Activated CD4-positive, alpha-beta T cell treated with anti-CD3 and anti-CD28 coated beads, Interleukin-2, Interleukin-6, amounts not matched to agents 100 ng/mL and 50 ng/mL, durations not matched to agents 16 hours and 8 hours (primary cell): ENCODE data around the gene EPN2.

Experiments used
- DNase-seq: peaks from one replicate; pipeline ENCODE4 v3.0.0-alpha.2; 2020

Gene EPN2

DNA sequence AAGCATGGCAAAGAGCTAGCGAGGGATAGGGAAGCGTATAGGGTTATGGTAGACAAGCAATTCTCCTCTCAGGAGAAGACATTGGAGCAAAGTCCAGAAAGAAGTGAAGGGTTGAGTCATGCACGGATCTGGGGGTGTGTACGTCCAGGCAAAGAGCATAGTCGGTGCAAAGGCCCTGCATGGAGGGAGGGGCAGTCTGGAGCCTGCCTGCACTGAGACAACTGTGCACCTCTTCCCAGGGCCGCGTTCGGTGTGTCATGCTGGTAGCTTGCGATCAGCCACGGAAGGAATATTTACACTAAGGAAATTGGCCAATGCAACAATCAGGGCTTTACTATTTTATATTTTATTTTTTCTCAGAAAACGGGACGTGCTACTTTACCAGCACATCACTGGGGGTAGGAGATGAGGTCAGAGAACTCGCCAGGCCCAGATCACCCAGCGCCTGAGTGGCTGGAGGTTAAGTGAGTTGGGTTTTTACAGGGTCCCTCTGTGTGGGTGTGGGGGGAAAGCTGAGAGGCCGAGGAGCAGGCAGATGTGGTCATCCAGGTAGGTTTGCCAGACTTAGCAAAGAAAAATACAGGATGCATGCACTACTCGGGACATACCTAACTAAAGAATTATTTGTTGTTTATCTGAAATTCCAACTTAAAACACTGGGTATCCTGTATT lies 132.1 kb downstream of the EPN2 start:
- DNase-seq: no peak

DNA sequence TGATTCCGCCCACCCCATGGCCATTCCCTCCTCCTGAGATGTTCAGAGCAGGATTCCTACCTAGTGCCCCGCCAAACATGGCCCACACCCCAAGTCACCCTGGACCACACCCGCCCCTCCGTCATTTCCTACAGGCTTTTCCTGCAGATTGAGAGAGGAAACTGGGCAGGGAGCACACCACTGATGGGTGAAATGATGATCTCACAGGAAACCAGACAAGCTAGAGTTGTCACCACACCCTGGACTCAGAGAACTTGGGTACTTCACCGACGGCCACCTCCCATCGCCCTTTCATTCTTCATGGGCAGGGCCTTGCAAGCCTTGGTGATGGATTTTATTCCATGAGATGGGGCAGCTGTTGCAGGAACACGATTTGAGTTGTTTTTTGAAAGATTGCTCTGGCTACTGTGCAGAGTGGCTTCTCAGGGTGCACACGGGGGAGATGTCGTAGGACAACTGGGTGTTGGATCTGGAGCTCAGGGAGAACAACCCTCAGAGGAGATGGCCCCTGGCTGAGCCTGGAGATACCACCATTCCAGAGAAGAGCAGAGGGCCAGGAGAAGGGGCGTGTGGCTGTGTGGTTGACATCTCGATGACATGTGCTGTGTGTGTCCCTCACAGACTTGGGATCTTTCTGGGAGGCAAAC lies 132.8 kb downstream of the EPN2 start:
- peak; percentile 51 for DNase-seq

DNA sequence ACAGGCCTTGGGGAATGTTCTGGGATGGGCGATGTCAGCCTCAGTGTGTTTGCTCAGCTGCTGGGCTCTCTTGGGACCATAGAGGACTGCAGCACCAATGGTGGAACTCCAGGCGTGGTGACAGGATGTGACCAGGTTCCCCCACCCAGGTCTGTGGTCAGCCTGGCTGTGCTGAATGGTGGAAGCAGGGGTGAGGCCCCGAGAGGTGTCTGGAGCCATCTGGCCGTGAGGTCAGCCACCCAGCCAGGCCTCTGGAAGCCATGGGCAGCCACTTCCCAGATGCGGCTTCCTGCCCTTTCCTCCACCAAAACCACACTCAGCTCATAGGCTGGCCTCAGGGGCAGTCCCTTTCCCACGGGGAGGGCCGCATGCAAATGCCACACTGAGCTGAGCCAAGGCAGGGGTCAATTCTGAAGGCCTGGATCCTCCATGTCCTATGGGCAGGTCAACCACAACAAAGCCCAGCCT lies 133.4 kb downstream of the EPN2 start:
- peak; percentile 26 for DNase-seq

DNA sequence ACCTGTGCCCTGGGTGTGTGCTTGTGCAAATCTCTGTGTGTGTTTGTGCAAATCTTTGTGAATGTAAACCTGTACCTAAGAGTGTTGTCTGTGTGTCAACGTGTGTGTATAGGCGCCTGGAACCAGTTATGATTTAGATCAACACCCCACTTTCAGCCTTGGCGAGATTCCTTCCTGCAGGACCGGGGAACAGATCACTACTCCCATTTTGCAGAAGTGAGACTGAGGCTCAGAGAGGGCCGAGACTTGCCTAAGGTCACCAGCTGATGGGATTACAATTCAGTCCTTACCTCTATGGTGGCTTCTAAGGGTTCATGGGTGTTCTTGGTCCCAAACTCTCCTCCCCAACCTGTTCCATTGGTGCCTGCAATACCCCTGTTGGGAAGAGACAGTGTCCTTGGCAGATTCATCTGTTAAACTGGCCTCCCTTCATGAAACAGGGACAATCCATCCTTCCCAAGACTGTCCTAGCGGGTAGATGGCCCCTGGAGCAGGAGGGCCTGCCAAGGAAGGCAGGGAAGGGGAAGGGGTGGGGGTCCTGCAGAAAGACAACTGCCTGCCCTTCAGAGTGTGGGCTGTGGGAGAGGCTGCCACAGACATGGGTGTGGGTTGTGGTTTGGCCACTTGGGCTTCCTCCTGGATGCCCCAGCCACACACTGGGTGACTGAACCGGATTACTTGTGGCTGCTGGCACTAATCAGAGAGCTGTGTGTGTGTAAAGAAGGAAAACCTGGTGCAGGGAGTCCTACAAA lies 134.3 kb downstream of the EPN2 start:
- DNase-seq: no peak

DNA sequence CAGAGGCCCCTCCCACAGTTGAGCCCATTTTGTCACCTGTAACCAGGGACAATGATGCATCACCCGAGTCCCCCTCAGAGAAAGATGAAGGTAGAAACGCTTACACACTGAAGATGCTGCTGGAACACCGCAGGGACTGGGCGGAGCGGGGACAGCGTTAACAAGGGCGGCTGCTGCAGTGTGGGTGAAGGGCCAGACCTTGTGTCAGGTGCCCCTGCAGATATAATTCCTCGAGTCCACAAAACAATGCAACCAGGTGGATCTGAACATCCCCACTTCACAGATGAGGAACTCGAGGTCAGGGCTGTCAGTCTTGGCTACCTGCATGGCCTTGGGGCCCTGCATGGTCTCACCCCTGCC lies 134.8 kb downstream of the EPN2 start:
- no peak for DNase-seq

DNA sequence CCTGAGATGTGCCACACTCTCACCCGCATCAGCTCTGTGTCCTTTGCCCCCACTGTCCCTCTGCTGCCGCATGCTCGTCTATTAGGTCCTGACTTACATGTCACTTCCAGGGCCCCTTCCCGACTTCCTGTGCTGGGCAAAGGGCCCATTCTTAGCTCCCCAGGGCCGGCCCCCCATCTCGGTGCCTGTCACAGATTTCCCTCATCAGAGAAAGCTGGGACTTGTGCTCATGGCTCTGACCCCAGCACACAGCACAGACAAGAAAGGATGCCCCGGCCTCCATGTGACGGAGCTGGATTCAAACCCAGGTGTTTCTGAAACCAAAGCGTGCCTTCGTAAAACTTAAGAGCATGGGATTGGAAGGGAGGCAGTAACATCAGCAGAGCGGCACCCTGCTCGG lies 135.3 kb downstream of the EPN2 start:
- no peak for DNase-seq

DNA sequence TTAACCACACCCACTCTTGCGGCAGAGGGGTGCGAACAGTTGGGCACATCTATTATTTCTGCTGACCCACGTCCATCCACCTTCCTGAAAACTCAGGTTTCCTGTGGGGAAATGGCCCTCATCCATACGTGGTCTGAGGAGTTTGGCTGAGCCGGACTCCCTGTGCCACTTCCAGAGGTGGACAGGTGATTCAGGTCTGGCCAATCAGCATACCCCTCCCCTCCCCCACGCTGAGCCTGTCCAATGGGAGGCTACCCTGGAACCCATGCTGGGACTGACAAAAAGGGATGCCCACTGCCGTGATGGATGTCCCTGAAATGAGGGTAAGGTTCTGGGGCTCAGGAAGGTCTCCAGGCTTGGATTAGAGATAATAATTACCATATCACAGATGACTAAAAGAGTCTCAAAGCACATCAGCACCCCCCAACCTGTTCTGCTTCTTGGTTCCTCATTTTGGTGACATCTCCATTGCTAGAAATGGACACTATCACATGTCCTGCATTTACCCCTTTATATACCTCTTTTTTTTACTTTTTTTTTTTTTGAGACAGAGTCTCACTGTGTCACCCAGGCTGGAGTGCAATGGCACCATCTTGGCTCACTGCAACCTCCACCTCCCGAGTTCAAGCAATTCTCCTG lies 135.8 kb downstream of the EPN2 start:
- DNase-seq: no peak

DNA sequence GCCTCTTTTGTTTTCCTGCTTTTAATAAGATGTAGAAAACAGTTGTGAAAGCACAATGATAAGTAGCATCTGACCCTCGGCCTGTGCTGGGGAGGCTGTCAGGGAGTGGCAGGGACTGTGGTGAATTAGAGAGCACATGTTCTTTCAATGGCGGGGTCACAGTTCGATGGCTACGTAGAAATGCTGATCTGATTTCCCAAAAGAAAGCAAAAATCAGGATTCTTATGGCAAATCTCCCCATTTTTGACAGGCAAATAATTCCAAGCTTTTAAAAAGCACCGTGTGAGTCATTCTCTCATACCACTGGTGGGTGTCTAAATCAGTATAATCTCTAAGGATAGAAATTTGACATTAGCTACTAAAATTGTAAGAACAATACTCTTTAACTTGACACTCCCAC lies 137.0 kb downstream of the EPN2 start:
- no peak for DNase-seq

DNA sequence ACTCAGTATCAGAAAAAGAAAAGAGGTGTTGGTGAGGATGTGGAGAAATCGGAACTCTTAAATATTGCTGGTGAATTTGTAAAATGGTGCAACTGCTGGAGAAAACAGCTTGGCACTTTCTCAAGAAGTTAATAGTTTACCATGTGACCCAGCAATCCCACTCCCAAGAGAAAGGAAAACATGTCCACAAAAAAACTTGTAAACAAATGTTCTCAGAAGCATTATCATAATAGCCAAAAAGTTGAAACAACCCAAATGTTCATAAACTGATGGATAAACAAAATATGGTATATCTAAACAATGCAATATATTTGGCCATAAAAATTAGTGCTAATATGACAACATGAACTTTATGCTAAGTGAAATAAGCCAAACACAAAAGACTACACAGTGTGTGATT lies 138.6 kb downstream of the EPN2 start:
- DNase-seq: no peak

DNA sequence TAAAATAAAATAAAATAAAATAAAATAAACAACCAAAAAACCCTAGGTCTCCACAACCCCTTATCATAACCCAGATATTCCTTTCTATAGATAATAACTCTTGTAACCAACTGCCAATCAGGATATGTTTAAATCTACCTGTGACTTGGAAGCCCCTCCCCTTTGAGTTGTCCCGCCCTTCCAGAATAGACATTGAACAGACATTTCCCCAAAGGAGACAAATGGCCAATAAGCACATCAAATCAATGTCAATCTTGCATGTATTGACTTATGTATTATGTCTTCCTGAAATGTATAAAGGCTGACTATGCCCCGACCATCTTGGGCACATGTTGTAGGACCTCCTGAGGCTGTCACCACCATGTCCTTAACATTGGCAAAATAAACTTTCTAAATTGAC lies 139.6 kb downstream of the EPN2 start:
- DNase-seq: peak; percentile 18

DNA sequence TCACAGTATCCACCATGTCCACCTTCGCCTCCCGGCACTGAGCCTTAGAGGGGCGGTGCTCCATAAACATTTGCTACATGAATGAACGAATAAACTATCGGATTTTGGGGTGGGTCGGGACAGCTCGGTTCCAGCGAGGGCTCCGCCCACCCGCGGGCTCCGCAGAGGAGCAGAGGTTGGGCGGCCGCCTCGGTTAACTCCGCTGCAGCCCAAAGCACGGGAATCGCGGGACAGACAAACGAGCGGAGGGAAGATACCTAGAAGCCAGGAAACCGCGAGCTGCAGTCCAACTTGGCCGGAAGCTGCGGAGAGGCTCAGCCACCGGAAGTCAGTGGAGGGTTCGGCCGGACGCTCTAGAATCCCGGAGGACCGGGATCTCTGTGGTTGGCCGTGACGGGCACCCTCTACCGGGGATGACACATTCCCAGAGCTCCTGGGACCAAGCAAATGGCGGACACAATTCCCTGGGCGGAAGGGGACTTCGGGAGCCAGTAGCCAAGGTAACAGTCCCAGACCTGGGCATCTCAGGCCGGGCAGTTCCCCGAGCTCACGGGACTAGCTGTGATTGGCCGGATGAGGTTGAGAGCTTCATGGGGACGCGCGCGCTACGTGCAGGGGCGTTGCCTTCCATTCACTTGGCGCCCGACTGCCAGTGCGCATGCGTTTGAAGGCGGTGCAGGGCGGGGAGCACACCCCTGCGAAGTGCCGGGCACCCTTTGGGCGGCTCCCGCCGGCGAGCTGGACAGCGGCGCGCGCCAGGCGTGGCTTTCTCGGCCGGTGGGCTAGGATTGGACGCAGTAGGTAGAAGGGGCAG lies 140.6 kb downstream of the EPN2 start:
- DNase-seq: peak; percentile 98

DNA sequence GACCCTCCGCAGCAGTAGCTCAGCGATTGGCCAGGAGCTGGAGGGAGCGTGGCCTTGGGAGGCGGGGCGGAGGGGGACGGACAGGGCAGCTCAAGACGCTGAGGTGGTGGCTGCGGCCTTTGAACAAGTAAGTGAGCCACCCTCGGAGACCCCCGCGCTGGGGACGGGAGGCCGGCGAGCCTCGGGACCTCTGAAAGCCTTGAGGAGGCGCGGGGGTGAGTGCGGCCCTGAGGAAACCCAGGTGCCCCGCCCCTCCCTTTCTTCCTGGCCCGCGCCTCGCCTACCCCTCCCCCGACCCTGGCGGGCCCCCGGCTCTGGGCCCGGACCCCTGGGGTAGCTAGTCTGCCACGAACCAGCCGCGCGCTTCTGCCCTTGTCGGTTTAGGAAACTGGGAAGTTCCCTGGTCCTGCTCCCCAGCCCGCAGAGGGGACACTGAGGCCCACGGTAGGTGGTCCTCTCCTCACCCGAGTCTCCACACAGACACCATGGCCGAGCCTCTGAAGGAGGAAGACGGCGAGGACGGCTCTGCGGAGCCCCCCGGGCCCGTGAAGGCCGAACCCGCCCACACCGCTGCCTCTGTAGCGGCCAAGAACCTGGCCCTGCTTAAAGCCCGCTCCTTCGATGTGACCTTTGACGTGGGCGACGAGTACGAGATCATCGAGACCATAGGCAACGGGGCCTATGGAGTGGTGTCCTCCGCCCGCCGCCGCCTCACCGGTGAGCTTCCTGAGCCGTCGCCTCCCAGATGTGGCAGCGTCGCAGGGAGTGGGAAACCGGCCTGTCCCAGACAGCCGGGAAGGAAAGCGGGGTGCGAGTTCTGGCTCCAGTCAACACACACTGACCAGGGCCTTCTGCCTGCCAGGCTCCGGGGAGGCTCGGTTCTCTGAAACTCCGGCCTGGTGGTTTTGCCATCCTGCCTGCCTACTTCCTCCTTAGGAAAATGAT lies 141.5 kb downstream of the EPN2 start, which contains the start of gene MAPK7:
Gene MAPK7 (plus strand): TSS at position 83 of the 945 bp plus-strand sequence. CDS start 403 bp downstream, at position 486.
- DNase-seq: no peak

DNA sequence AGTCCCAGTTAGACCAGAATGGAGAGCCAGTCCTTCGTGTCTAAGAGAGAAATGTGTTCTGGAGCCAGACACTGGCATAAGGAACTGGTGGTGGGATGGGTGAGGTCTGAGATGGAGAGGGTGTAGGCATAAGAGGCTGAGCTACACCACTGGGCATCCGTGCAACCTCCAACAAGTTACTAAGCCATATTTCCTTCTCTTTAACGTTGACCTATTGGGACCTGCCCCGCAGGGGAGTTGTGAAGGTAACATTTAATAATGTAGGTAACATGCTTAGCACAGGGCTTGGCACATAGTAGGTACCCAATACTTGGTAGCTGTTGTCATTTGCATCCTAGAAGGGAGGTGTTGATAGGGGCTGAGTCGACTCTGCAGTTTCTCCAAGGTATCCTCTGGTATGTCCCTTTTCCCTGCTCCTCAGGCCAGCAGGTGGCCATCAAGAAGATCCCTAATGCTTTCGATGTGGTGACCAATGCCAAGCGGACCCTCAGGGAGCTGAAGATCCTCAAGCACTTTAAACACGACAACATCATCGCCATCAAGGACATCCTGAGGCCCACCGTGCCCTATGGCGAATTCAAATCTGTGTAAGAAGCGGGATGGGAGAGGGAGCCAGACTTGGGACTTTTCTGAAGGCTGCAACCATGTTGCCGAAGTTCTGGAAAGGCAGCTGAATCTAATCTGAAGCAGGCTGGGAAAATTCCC lies 142.3 kb downstream of the EPN2 start:
- no peak for DNase-seq

DNA sequence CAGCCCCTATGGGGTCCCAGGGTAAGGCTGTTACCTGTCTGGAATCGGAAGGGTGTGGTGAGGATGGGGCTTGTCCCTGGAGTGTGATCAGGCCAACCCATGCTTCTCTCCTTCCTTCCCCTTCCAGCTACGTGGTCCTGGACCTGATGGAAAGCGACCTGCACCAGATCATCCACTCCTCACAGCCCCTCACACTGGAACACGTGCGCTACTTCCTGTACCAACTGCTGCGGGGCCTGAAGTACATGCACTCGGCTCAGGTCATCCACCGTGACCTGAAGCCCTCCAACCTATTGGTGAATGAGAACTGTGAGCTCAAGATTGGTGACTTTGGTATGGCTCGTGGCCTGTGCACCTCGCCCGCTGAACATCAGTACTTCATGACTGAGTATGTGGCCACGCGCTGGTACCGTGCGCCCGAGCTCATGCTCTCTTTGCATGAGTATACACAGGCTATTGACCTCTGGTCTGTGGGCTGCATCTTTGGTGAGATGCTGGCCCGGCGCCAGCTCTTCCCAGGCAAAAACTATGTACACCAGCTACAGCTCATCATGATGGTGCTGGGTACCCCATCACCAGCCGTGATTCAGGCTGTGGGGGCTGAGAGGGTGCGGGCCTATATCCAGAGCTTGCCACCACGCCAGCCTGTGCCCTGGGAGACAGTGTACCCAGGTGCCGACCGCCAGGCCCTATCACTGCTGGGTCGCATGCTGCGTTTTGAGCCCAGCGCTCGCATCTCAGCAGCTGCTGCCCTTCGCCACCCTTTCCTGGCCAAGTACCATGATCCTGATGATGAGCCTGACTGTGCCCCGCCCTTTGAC lies 143.5 kb downstream of the EPN2 start:
- DNase-seq: no peak

DNA sequence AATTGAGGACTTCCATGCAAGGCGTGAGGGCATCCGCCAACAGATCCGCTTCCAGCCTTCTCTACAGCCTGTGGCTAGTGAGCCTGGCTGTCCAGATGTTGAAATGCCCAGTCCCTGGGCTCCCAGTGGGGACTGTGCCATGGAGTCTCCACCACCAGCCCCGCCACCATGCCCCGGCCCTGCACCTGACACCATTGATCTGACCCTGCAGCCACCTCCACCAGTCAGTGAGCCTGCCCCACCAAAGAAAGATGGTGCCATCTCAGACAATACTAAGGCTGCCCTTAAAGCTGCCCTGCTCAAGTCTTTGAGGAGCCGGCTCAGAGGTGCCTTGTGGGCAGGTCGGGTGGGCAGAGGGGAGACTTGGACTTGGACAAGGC lies 144.2 kb downstream of the EPN2 start:
- DNase-seq: no peak

DNA sequence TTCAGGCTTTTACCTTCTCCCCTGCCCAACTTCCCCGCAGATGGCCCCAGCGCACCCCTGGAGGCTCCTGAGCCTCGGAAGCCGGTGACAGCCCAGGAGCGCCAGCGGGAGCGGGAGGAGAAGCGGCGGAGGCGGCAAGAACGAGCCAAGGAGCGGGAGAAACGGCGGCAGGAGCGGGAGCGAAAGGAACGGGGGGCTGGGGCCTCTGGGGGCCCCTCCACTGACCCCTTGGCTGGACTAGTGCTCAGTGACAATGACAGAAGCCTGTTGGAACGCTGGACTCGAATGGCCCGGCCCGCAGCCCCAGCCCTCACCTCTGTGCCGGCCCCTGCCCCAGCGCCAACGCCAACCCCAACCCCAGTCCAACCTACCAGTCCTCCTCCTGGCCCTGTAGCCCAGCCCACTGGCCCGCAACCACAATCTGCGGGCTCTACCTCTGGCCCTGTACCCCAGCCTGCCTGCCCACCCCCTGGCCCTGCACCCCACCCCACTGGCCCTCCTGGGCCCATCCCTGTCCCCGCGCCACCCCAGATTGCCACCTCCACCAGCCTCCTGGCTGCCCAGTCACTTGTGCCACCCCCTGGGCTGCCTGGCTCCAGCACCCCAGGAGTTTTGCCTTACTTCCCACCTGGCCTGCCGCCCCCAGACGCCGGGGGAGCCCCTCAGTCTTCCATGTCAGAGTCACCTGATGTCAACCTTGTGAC lies 144.7 kb downstream of the EPN2 start:
- no peak for DNase-seq

DNA sequence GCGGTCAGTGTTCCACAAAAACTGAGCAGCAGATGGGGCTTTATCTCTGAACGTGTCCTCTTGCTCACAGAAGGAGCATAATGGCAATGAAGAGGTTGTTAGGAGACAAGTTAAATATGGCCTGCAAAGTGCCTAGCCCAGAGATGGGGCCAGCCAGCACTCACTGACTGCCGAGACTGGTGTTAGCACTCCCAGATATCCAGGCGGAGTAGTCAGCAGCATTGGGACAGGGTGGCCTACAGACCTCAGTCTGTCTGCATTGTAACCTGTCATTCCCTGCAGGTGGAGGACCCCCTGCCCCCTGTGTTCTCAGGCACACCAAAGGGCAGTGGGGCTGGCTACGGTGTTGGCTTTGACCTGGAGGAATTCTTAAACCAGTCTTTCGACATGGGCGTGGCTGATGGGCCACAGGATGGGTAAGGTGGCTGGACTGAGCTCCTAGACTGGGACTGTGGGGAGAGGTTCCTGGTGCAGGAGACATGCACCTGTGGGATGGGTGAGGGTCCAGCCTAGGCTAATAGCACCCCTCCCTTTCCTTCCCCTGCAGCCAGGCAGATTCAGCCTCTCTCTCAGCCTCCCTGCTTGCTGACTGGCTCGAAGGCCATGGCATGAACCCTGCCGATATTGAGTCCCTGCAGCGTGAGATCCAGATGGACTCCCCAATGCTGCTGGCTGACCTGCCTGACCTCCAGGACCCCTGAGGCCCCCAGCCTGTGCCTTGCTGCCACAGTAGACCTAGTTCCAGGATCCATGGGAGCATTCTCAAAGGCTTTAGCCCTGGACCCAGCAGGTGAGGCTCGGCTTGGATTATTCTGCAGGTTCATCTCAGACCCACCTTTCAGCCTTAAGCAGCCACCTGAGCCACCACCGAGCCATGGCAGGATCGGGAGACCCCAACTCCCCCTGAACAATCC lies 145.6 kb downstream of the EPN2 start:
- DNase-seq: no peak
